Gastrocnemius medialis (tissue), 4 donors: ENCODE data around the gene C2orf68.

ENCODE experiments used
- POLR2A ChIP-seq, 2 donors: fragments of 450-650 bp; IDR thresholded peaks; one replicate each; pipeline ENCODE4 v1.6.1; 2017; ENCODE audit warnings: antibody characterized with exemption in 2 of 2, mild to moderate bottlenecking in 2 of 2, moderate library complexity in 2 of 2
- TF ChIP-seq, protein P1 (sequence below), 5 experiments: fragments of 450-650 bp in 3 of 5; fragments of 200-600 bp in 2 of 5; sonication (generic) in 2 of 5; IDR thresholded peaks in 4 of 5; conservative IDR thresholded peaks in 1 of 5; 1 replicate in 4 of 5; 2 replicates in 1 of 5; pipeline ENCODE4 v1.5.1; 2016 to 2019; ENCODE audit warnings: antibody characterized with exemption in 5 of 5, mild to moderate bottlenecking in 3 of 5, moderate library complexity in 3 of 5

DNA sequence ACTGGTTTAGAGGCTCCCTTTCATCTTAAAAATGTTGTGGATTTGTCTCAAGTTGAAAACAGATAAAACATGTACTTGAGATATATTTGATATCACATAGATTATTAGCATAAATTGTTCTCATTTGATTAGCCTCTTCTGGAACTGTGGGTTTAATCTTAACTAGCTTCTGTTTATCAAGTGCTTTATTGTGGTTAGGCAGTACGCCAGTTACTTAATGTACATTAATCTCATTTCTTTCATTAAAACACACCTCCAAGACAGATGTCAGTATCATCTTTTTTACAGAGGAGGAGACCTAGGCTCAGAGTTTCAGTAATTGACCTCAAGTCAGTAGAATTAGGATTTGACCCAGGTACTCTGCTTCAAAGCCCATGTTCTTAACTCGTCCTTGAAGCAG, 34.3 kb upstream of the C2orf68 start:
- no peak for TF ChIP-seq POLR2A (IDR thresholded peaks at IDR 0.05)
- TF ChIP-seq, protein P1, sequence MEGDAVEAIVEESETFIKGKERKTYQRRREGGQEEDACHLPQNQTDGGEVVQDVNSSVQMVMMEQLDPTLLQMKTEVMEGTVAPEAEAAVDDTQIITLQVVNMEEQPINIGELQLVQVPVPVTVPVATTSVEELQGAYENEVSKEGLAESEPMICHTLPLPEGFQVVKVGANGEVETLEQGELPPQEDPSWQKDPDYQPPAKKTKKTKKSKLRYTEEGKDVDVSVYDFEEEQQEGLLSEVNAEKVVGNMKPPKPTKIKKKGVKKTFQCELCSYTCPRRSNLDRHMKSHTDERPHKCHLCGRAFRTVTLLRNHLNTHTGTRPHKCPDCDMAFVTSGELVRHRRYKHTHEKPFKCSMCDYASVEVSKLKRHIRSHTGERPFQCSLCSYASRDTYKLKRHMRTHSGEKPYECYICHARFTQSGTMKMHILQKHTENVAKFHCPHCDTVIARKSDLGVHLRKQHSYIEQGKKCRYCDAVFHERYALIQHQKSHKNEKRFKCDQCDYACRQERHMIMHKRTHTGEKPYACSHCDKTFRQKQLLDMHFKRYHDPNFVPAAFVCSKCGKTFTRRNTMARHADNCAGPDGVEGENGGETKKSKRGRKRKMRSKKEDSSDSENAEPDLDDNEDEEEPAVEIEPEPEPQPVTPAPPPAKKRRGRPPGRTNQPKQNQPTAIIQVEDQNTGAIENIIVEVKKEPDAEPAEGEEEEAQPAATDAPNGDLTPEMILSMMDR (IDR thresholded peaks at IDR 0.05 in 4 of 5, conservative IDR thresholded peaks at IDR 0.05 in 1 of 5): no peak
